Germinal center (tissue), 1 donor: ENCODE measurements around the gene SERTAD4.
"Not testable (repeated sequence)": the region's sequence is repeated elsewhere in the genome, so short reads cannot be mapped to it uniquely, and the experiment has no call there.

Experiments
- DNase-seq: peaks from one replicate; pipeline ENCODE4 v3.0.0; 2012; ENCODE audit warnings: mixed read lengths, low spot score

Gene SERTAD4

DNA sequence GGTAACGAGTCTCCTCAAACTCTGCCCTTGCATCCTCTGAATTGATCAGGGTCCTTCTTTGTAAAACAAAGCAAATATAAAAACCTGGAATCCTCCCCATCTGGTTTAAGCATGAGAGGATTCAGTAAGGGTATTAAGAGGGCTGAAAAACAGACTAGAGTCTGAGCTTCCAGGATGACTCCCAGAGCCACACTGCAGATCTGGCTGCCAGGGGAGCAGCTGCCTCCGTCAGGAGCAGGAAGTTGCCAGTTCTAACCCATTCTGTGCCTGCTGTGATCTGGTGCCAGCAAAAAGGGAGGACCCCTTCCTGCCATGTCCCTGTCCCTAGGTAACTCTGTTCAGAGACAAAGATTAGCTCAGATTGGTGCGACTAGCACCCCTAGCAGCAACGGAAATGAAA lies 27.5 kb downstream of the SERTAD4 start:
- no peak for DNase-seq

- no peak for DNase-seq
Measured at GRCh38 chr1:210262167-210262896, 29.7 kb downstream of the SERTAD4 start.

DNA sequence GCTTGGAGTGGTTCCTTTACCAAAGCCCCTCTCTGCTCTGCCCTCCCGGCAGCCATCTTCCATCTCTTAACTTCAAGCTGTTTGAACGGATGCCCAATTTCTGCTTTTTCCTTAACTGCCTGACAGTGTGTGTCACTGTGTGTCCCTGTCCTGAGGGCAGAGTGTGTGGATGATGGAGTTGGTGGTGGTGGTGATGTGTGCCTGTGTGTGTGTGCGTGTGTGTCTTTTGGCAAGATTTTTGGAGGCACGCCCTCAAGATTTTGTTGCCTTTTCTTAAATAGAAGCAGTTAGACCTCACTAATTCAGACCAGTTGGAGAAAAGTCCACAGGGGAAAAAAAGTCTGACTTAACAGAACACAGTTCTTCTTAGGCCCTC lies 30.3 kb downstream of the SERTAD4 start:
- DNase-seq, result no peak

DNA sequence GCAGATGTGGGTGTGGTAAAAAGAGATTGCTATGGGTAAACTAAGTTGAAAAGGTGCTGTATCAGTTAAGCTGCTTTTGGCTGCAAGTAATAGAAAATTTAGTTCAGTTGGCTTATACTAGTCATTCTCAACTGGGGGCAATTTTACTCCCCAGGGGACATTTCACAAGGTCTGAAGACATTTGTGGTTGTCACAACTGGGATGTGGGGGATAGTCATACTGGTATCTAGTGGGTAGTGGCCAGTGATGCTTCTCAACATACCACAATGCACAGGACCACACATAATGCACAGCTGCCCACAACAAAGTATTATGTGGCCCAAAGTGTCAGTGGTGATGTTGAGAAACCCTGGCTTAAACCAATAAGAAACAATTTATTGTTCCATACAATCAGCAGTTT lies 31.4 kb downstream of the SERTAD4 start:
- no peak for DNase-seq

GRCh38 chr1:210264496-210265380 lies 32.1 kb downstream of the SERTAD4 start:
- no peak for DNase-seq

- not testable (repeated sequence) for DNase-seq
Measured at GRCh38 chr1:210265392-210265955, 32.9 kb downstream of the SERTAD4 start.

GRCh38 chr1:210269981-210270380 lies 37.4 kb downstream of the SERTAD4 start:
- DNase-seq, result no peak

DNA sequence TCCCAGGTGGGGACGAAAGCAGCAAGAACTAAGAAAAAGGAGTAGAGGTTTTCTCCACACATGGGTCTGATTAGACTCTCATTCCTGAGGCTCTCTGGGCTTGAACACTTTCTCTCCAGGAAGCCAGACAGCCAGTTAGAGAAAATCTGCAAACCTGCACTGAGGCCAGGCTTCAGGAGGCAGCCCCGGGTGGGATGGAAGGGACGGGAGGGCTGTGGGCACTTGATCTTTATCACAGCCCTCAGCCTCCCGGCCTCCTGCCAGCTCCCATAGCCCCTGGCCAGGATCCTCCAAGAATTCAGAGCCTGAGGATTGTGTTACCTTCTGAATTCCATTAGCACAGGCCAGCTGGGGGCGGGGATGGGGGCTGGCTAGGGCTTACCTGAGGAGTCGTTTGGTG lies 40.1 kb downstream of the SERTAD4 start:
- no peak for DNase-seq

- DNase-seq, result no peak
Measured at GRCh38 chr1:210280221-210280620, 47.6 kb downstream of the SERTAD4 start.

- no peak for DNase-seq
Measured at GRCh38 chr1:210288116-210288515, 55.5 kb downstream of the SERTAD4 start.

GRCh38 chr1:210289248-210289647 lies 56.7 kb downstream of the SERTAD4 start:
- no peak for DNase-seq

DNA sequence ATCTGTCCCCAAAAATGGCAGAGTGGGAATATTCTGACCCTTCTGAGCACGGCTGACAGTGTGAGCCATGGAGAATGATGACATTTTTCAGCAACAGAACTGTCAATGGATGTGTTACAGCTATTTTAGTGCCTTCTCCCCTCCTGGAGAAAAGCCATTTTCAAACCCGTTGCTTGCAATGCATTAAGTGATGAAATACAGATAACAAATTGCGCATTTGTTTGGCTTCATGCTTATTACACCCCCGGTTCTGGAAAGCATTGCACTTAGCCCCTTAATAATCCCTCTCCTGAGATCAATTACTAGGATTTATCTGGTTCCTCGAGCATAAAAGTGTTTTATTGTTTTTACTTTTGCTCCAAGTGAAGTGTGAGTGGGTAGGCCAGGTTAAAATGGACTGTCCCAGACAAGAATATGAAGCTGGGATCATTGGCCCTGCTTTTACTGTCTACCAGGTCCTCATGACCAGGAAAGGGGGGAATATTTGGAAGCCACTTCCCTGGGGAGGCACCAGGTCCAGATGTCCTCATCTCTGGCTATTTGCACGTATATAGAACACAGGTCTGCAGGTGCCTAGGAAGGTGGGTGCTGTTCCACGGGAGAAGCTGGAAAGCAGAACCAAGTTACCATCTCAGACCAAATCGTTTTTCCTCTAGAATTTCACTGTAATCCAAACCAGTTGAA lies 58.6 kb downstream of the SERTAD4 start:
- no peak for DNase-seq

GRCh38 chr1:210291786-210292230 lies 59.2 kb downstream of the SERTAD4 start:
- DNase-seq, result no peak

DNA sequence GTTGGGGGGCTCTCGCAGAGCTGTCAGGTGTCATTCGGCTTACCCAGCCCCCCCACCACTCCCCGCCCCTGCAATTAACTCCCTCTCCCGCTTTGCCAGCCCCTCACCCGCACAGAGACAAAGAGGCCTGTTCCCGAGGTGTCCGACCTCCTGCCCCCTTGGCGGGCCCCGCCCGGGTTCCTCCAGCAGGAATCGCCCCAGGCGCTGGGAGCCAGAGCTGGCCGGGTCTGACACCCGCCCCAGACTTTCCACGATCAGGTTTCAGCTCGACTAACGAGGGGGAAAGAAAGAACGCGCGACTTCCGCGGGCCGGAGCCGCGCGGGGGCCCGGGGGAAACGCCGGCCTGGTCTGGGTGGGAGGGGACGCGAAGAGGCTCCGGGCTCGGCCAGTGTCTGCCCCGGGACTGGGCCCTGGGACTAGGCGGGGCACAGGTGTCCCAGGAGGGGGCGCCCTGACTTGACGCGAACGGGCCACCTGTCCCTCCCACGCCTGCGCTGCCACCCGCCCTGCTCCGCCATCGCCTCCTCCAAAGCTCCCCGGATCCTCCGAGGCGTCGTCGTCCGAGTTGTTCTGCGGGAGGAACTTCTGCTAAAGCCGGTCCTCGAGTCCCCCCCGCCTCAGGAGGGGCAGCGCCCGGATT lies 59.8 kb downstream of the SERTAD4 start:
- DNase-seq, result peak; percentile 51

DNA sequence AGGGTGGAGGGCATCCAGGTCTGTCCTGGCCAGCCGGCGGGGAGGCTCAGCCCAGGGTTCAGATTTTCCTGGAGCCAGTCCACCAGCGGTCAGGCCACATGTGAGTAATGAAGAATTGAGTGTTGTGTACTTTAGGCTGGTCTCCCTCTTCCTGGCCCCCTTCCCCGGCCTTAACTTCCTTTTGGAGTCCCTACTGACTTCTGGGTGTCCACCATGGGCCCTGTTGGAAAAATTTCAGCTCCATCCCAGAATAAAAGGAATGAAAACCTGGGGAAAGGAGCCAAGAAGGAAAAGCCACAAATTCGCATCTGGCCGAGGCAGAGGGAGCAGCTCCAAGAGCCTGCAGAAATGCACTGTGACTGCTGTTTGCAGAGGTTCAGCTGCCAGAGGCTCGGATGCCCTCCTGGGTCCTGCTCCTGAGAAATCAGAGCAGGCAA lies 60.6 kb downstream of the SERTAD4 start:
- no peak for DNase-seq

DNA sequence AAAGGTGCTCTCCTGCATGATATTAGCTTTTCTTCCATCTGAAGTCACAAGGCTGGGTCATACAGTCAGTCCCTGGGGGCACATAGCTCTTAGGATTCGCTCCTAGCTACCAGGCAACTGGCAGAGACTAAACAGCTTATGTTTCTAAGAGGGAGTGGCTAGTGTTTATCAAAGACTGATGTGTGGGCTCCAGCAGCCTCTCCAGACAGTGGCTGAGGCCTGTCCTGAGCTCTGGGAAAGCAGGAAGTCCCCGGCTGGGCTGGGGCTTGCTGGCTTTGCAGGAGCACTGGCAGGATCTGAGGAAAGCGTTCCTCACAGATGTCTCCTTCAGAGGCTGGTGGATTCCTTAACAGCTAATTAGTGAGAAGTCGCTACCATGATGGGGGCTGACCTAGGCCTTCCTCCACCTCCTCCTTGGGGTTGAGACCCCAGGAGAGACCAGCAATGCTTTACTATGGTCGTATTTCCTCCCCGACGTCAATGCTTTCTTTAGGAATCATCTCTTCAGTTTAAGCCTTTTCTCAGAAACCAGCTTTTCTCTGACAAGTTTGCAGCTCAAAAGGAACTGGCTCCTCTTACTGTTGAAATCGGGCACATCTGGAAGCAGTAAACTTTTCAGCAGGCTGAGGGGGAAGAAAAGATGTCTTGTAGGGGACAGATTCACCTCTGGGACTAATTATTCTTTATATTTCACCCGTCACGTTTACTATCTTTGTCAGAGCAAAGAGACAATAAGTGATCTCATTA lies 62.6 kb downstream of the SERTAD4 start:
- no peak for DNase-seq
